ENCODE results near the gene NLRP3.
"Not testable (repeated sequence)": the region's sequence is repeated elsewhere in the genome, so short reads cannot be mapped to it uniquely, and the experiment has no call there.

Gene NLRP3

GRCh38 chr1:247378334-247379073, 37.5 kb upstream of the NLRP3 start:
- TF ChIP-seq JUND (IDR thresholded peaks at IDR 0.05; ENCODE audit: low read depth), result no peak
- in situ Hi-C loops (cut with HindIII; ENCODE audit: low pct_unique_long_range_greater_than_20kb, low sequenced_read_pairs), result no loop called here
- no peak for DNase-seq (ENCODE audit: low read depth in 1 of 2, low spot score in 1 of 2)

DNA sequence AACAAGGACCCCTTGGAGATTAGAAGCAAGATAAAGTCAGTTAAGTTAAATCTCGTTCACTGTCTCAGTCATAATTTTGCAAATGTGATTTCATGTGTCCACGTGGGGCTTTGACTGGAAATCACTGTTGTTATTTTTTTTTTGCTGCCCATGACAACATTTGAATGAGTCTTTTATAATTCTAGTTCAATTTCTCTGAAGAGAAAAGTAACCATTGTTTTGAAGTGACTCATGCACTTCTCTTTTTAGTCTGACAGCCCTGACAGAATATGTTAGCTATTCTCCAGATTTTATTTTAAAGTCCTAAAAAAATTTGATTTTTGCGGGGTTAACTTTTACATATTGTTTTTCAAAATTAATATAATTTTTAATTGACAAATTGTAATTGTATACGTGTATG, 30.7 kb upstream of the NLRP3 start:
- in situ Hi-C loops (cut with HindIII; ENCODE audit: low pct_unique_long_range_greater_than_20kb, low sequenced_read_pairs), result no loop called here

GRCh38 chr1:247386217-247386616, 29.8 kb upstream of the NLRP3 start:
- no peak for TF ChIP-seq JUND (IDR thresholded peaks at IDR 0.05; ENCODE audit: low read depth)
- no peak for DNase-seq (ENCODE audit: low read depth in 1 of 2, low spot score in 1 of 2)
- in situ Hi-C loops (cut with HindIII; ENCODE audit: low pct_unique_long_range_greater_than_20kb, low sequenced_read_pairs), result no loop called here

More for the DNA sequence above, 30.7 kb upstream of the NLRP3 start:
- DNase-seq (ENCODE audit: low read depth in 1 of 2, low spot score in 1 of 2), result no peak
- no peak for TF ChIP-seq JUND (IDR thresholded peaks at IDR 0.05; ENCODE audit: low read depth)

- DNase-seq (ENCODE audit: low read depth in 1 of 2, low spot score in 1 of 2), result no peak
- no peak for TF ChIP-seq JUND (IDR thresholded peaks at IDR 0.05; ENCODE audit: low read depth)
- in situ Hi-C loops (cut with HindIII; ENCODE audit: low pct_unique_long_range_greater_than_20kb, low sequenced_read_pairs), result no loop called here
Measured at GRCh38 chr1:247386687-247387086, 29.3 kb upstream of the NLRP3 start.

- DNase-seq (ENCODE audit: low read depth in 1 of 2, low spot score in 1 of 2), result no peak
- in situ Hi-C loops (cut with HindIII; ENCODE audit: low pct_unique_long_range_greater_than_20kb, low sequenced_read_pairs), result no loop called here
- TF ChIP-seq JUND (IDR thresholded peaks at IDR 0.05; ENCODE audit: low read depth), result no peak
Measured at GRCh38 chr1:247387096-247387495, 28.9 kb upstream of the NLRP3 start.

DNA sequence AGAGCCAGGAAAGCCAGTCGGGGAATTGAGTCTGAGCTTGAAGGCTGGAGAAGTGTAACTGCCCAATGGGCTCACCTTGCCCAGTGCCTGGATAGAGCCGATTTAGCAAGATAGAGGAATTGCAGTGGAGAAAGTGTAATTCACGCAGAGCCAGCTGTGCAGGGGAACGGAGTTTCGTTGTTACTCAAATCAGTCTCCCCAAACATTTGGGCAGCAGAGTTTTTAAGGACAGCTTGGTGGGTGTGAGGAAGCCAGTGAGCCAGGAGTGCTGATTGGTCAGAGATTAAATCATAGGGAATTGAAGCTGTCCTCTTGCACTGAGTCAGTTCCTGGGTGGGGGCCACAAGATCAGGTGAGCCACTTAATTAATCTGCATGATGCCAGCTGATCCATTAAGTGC, 28.4 kb upstream of the NLRP3 start:
- no peak for TF ChIP-seq JUND (IDR thresholded peaks at IDR 0.05; ENCODE audit: low read depth)
- in situ Hi-C loops (cut with HindIII; ENCODE audit: low pct_unique_long_range_greater_than_20kb, low sequenced_read_pairs), result no loop called here
- no peak for DNase-seq (ENCODE audit: low read depth in 1 of 2, low spot score in 1 of 2)

- TF ChIP-seq JUND (IDR thresholded peaks at IDR 0.05; ENCODE audit: low read depth), result no peak
- DNase-seq (ENCODE audit: low read depth in 1 of 2, low spot score in 1 of 2), result peak; percentile 81 to 88
- in situ Hi-C loops (cut with HindIII; ENCODE audit: low pct_unique_long_range_greater_than_20kb, low sequenced_read_pairs), result no loop called here
Measured at GRCh38 chr1:247390116-247390791, 25.7 kb upstream of the NLRP3 start.

- TF ChIP-seq JUND (IDR thresholded peaks at IDR 0.05; ENCODE audit: low read depth), result no peak
- no peak for DNase-seq (ENCODE audit: low read depth in 1 of 2, low spot score in 1 of 2)
- in situ Hi-C loops (cut with HindIII; ENCODE audit: low pct_unique_long_range_greater_than_20kb, low sequenced_read_pairs), result no loop called here
Measured at GRCh38 chr1:247390996-247391395, 25.0 kb upstream of the NLRP3 start.

DNA sequence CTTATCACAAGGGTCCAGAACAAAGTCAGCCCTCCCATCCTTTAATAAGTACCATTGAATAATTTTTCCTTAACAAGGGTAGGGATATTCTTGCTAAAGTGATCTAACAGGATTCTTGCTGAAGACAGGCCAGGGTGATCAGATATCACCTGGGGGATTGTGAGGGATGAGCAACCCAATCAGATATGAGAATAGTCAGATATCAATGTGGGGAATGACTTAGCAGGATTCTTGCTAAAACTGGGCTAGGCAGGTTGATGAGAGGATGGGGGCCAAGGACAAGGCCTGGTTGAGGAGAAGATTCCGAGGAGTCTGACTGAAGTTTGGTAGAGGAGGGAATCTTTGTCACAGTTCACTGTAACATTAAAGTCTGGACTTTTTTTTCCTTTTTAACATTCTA, 23.9 kb upstream of the NLRP3 start:
- TF ChIP-seq JUND (IDR thresholded peaks at IDR 0.05; ENCODE audit: low read depth), result no peak
- no peak for DNase-seq (ENCODE audit: low read depth in 1 of 2, low spot score in 1 of 2)
- in situ Hi-C loops (cut with HindIII; ENCODE audit: low pct_unique_long_range_greater_than_20kb, low sequenced_read_pairs), result no loop called here

DNA sequence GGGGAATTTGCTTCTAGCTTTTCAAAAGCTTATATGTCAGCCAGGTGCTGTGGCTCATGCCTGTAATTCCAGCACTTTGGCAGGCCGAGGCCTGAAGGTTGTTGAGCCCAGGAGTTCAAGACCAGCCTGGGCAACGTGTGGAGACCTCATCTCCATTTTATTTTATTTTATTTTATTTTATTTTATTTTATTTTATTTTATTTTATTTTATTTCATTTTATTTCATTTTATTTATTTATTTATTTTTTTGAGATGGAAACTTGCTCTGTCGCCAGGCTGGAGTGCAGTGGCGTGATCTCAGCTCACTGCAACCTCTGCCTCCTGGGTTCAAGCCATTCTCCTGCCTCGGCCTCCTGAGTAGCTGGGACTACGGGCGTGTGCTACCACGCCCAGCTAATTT, 20.9 kb upstream of the NLRP3 start:
- in situ Hi-C loops (cut with HindIII; ENCODE audit: low pct_unique_long_range_greater_than_20kb, low sequenced_read_pairs); DNase-seq (ENCODE audit: low read depth in 1 of 2, low spot score in 1 of 2): not testable (repeated sequence)

GRCh38 chr1:247400685-247401084, 15.3 kb upstream of the NLRP3 start:
- TF ChIP-seq JUND (IDR thresholded peaks at IDR 0.05; ENCODE audit: low read depth), result no peak
- in situ Hi-C loops (cut with HindIII; ENCODE audit: low pct_unique_long_range_greater_than_20kb, low sequenced_read_pairs), result no loop called here
- DNase-seq (ENCODE audit: low read depth in 1 of 2, low spot score in 1 of 2), result no peak

DNA sequence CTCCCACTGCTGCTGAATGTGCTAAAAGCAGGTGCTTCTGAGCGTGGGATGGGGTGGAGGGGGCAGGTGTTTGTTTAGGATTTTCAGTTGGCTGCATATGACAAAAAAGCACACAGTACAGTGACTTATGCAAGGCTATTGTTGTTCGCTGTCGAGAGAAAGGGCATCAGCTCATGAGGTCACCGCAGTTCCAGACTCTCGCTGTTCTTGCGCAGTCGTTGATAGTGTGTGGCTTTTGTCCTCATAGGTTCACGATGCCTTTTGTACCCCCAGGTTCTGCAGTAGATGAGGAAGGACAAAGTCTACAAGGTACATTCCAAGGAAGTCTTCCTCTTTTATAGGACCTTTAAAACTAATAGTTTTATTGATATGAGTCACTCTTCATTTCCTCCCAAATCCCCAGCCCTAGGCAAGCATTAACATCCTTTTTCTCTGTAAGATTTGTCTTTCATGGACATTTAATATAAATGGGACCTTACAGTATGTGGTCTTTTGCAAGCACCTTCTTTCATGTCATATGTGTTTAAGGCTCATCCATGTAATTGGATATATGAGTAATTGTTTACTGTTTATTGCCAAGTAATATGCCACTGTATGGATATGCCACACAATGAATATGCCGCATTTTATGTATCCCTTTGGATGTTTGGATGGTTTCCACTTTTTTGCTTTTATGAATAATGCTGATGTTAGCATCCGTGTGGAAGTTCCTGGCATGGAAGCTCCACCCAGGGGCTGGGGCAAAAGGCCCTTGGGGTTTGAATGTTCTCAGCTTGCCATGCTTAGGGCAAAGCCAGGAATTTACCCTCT, 14.5 kb upstream of the NLRP3 start:
- TF ChIP-seq JUND (IDR thresholded peaks at IDR 0.05; ENCODE audit: low read depth), result no peak
- in situ Hi-C loops (cut with HindIII; ENCODE audit: low pct_unique_long_range_greater_than_20kb, low sequenced_read_pairs), result no loop called here
- DNase-seq (ENCODE audit: low read depth in 1 of 2, low spot score in 1 of 2), result no peak

GRCh38 chr1:247402120-247402675, 13.8 kb upstream of the NLRP3 start:
- no peak for TF ChIP-seq JUND (IDR thresholded peaks at IDR 0.05; ENCODE audit: low read depth)
- in situ Hi-C loops (cut with HindIII; ENCODE audit: low pct_unique_long_range_greater_than_20kb, low sequenced_read_pairs), result no loop called here
- DNase-seq (ENCODE audit: low read depth in 1 of 2, low spot score in 1 of 2), result no peak
